Measurements from ENCODE around the gene TCIRG1. TPM values are rescaled to one million over a fixed set of nuclear protein-coding genes. Genes with fewer than 3 reads are reported as not detected.
A peak's percentile ranks its signal among the peaks of the same experiment; 100 is the strongest.

TCIRG1 gene
- total RNA-seq, 4 donors from 2014 or later, result 260 to 697 (median 380) TPM

DNA sequence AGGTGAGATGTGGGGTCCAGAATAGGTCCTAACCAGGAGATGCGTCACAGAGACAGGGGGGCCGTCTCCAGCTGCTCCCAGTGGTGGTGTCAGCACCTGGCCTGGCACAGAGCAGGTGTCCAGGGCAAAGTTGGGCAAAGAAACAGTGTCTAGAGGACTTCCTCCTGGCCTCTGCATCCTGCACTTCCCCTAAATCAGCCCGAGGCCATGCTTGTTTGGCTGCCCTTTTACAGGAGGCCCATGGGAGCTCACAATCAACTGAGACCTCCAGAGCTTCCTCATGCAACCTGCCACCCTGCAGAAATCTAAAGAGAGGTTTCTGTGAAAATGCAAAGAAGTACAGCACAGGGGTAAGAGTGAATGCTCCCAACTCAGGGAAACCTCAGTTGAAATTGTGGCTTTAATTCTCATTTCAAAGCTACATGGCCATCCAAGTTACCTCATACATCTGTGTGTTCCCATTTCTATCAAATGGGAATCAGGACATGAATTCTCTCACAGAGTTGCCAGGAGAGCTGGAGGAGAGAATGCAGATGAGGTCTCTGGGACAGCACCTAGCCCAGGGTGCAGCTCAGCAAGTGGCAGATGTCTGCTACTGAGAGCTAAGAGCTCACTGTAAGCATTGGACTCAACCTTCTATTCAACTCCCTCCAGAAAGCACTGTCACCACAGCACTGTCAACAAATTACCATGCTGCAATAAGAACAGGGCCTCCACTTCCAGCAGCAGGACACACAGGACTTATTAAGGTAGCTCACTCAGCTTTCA, 32.6 kb downstream of the TCIRG1 start:
- in situ Hi-C loops (cut with MboI; ENCODE audit: low pct_ligation_motif_present in 1 of 4, low pct_unique_long_range_greater_than_20kb in 1 of 4, low sequenced_read_pairs in 3 of 4), result loop anchor here in 1 of 4 donors (10.0 kb wide), 1 partner anchor 93 kb away; no protein-coding TSS in a partner anchor
- 80% methylated on average over 3 of the region's 3 CpGs; no CpG with 5 or more reads in 1 of the 2 donors for WGBS, 2 donors (ENCODE audit: low coverage in 1 of 2)

DNA sequence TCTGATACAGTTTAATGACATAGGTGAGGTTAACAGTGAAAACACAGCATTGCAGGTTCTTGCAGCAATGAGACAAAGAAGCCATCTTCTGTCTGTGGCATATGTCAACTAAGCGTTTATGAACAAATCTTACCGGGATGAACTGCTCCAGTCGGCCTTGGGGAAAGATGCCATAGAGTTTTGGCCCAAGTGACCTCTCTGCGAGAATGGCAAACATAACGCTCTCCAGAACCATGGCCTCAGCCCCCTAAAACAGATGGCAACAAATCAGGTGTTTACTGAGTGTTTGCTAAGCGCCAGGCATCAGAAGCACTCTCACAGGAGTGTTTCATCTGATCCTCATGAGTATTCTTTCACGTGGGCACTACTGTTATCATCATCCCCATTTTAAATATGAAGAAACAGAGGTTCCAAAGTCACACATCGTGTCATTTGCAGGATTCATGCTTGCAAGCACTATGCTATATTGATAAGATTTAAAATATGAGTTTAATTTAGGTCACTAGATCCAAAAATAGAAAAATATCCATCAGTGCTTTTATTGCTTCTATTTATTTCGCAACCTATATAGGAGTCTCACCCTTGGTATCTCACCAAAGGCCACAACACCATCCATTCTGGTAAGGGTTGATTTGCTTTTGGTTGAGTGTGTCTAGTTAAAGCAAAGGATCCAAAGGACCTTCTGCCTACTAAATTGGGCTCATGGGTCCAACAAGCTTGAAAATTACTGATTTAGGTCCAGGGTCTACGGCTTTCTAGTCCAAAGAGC, 35.9 kb downstream of the TCIRG1 start:
- 82 to 86% methylated on average over 6 to 10 of the region's 10 CpGs for WGBS, 2 donors (ENCODE audit: low coverage in 1 of 2)
- no peak for TF ChIP-seq EP300 (IDR thresholded peaks at IDR 0.05; ENCODE audit: low read depth)
- no peak for TF ChIP-seq POLR2A (IDR thresholded peaks at IDR 0.05)
- TF ChIP-seq, protein P1, sequence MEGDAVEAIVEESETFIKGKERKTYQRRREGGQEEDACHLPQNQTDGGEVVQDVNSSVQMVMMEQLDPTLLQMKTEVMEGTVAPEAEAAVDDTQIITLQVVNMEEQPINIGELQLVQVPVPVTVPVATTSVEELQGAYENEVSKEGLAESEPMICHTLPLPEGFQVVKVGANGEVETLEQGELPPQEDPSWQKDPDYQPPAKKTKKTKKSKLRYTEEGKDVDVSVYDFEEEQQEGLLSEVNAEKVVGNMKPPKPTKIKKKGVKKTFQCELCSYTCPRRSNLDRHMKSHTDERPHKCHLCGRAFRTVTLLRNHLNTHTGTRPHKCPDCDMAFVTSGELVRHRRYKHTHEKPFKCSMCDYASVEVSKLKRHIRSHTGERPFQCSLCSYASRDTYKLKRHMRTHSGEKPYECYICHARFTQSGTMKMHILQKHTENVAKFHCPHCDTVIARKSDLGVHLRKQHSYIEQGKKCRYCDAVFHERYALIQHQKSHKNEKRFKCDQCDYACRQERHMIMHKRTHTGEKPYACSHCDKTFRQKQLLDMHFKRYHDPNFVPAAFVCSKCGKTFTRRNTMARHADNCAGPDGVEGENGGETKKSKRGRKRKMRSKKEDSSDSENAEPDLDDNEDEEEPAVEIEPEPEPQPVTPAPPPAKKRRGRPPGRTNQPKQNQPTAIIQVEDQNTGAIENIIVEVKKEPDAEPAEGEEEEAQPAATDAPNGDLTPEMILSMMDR (IDR thresholded peaks at IDR 0.05), result no peak
- TF ChIP-seq POLR2AphosphoS5 (IDR thresholded peaks at IDR 0.05), result no peak
- intact Hi-C loops (cut with DNase I; ENCODE audit: low total_unique reads), result no loop called here
- Histone ChIP-seq H3K27me3 (no peaks in the 10 kb centered on the region), H3K4me1 (peaks cover 0 to 2% (median 0%) of the 10 kb centered on the region in 4 donors), H3K9me3 (no peaks in the 10 kb centered on the region), H3K36me3 (peaks cover 0 to 22% (median 8%) of the 10 kb centered on the region in 4 donors), H3K27ac (no peak overlapping the region), H3K4me3 (no peak overlapping the region)
- no peak for DNase-seq
- in situ Hi-C loops (cut with MboI; ENCODE audit: low pct_ligation_motif_present in 1 of 4, low pct_unique_long_range_greater_than_20kb in 1 of 4, low sequenced_read_pairs in 3 of 4), result loop anchor here in 1 of 4 donors (10.0 kb wide), 1 partner anchor 90 kb away; no protein-coding TSS in a partner anchor

More for the DNA sequence above, 32.6 kb downstream of the TCIRG1 start:
- no peaks in the 10 kb centered on the region for H3K9me3 ChIP-seq
- H3K27me3 ChIP-seq, result no peaks in the 10 kb centered on the region
- H3K27ac ChIP-seq, result no peak overlapping the region
- H3K4me3 ChIP-seq, result no peak overlapping the region
- H3K36me3 ChIP-seq, result peaks cover 0 to 47% (median 23%) of the 10 kb centered on the region in 4 donors
- no peak for DNase-seq
- H3K4me1 ChIP-seq, result no peaks in the 10 kb centered on the region
- TF ChIP-seq POLR2AphosphoS5 (IDR thresholded peaks at IDR 0.05) (no peak), EP300 (IDR thresholded peaks at IDR 0.05; ENCODE audit: low read depth) (no peak), POLR2A (IDR thresholded peaks at IDR 0.05) (no peak)
- TF ChIP-seq, protein P1 (IDR thresholded peaks at IDR 0.05), result no peak
- intact Hi-C loops (cut with DNase I; ENCODE audit: low total_unique reads), result no loop called here

DNA sequence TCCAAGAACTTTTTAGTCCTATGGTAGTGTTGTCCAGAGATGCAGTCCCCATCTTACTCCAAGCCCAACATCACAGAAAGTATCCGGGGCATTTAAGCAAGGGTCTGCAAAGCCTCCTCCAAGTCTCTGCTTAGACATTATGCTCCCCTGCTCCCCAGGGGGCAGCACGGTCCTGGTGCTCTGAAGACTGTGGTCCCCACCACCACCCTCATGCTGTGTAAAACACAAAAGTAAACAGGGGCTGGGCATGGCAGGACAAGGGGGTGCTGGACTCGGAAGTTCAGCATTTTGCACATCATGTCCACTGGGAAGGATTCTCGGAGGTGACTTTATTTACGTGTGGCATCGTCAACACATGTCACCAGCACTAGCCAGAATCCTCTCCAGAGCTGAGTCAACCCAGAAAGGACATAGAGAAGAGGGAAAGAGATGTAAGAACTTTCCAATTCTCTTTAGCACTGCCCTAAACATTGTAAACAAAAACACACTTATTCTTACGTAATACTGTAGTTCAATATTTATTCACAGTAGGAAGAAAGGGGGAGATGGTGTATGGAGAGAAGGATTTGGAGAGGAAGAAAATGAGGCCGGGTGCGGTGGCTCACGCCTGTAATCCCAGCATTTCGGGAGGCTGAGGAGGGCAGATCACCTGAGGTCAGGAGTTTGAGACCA, 37.7 kb downstream of the TCIRG1 start:
- Histone ChIP-seq H3K27me3 (no peaks in the 10 kb centered on the region), H3K27ac (no peak overlapping the region), H3K4me1 (peaks cover 0 to 2% (median 0%) of the 10 kb centered on the region in 4 donors), H3K36me3 (peaks cover 0 to 8% (median 4%) of the 10 kb centered on the region in 4 donors), H3K4me3 (no peak overlapping the region), H3K9me3 (no peaks in the 10 kb centered on the region)
- no peak for DNase-seq
- in situ Hi-C loops (cut with MboI; ENCODE audit: low pct_ligation_motif_present in 1 of 4, low pct_unique_long_range_greater_than_20kb in 1 of 4, low sequenced_read_pairs in 3 of 4) (loop anchor here in 1 of 4 donors (10.0 kb wide), 1 partner anchor 88 kb away; no protein-coding TSS in a partner anchor), intact Hi-C loops (cut with DNase I; ENCODE audit: low total_unique reads) (no loop called here)
- TF ChIP-seq POLR2AphosphoS5 (IDR thresholded peaks at IDR 0.05), result no peak
- TF ChIP-seq EP300 (IDR thresholded peaks at IDR 0.05; ENCODE audit: low read depth), result no peak
- TF ChIP-seq POLR2A (IDR thresholded peaks at IDR 0.05), result no peak
- TF ChIP-seq, protein P1 (IDR thresholded peaks at IDR 0.05), result peak in 1 of 5 experiments; percentile 7
- 70 to 86% methylated on average over 5 to 11 of the region's 11 CpGs for WGBS, 2 donors (ENCODE audit: low coverage in 1 of 2)
